ENCODE measurements around the gene TMEM38B.

DNA sequence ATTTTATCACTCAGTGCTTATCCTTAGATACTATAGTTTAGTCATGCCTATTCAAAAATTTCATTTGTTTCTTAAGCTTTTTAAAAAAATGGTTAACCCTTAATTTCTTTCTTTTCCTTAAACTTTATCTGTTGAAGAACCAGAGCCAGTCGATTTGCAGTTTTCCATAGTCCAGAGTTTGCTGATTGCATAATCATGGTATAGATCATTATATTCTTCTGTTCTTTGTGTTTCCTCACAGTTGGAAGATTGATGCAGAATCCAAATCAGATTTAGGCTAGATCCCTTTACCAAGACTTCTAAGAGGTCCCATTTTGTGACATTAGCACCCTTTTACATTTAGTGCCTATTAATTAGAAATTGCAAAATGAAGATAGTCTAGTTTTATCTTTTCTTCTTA is 18.0 kb downstream of the TMEM38B start:
- TF ChIP-seq, protein P1, sequence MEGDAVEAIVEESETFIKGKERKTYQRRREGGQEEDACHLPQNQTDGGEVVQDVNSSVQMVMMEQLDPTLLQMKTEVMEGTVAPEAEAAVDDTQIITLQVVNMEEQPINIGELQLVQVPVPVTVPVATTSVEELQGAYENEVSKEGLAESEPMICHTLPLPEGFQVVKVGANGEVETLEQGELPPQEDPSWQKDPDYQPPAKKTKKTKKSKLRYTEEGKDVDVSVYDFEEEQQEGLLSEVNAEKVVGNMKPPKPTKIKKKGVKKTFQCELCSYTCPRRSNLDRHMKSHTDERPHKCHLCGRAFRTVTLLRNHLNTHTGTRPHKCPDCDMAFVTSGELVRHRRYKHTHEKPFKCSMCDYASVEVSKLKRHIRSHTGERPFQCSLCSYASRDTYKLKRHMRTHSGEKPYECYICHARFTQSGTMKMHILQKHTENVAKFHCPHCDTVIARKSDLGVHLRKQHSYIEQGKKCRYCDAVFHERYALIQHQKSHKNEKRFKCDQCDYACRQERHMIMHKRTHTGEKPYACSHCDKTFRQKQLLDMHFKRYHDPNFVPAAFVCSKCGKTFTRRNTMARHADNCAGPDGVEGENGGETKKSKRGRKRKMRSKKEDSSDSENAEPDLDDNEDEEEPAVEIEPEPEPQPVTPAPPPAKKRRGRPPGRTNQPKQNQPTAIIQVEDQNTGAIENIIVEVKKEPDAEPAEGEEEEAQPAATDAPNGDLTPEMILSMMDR (conservative IDR thresholded peaks at IDR 0.05; ENCODE audit: low read depth in 2 of 2), result no peak
- TF ChIP-seq, protein P2, sequence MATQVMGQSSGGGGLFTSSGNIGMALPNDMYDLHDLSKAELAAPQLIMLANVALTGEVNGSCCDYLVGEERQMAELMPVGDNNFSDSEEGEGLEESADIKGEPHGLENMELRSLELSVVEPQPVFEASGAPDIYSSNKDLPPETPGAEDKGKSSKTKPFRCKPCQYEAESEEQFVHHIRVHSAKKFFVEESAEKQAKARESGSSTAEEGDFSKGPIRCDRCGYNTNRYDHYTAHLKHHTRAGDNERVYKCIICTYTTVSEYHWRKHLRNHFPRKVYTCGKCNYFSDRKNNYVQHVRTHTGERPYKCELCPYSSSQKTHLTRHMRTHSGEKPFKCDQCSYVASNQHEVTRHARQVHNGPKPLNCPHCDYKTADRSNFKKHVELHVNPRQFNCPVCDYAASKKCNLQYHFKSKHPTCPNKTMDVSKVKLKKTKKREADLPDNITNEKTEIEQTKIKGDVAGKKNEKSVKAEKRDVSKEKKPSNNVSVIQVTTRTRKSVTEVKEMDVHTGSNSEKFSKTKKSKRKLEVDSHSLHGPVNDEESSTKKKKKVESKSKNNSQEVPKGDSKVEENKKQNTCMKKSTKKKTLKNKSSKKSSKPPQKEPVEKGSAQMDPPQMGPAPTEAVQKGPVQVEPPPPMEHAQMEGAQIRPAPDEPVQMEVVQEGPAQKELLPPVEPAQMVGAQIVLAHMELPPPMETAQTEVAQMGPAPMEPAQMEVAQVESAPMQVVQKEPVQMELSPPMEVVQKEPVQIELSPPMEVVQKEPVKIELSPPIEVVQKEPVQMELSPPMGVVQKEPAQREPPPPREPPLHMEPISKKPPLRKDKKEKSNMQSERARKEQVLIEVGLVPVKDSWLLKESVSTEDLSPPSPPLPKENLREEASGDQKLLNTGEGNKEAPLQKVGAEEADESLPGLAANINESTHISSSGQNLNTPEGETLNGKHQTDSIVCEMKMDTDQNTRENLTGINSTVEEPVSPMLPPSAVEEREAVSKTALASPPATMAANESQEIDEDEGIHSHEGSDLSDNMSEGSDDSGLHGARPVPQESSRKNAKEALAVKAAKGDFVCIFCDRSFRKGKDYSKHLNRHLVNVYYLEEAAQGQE (IDR thresholded peaks at IDR 0.05; ENCODE audit: unreplicated experiment), result no peak
- no peak for TF ChIP-seq JUNB (IDR thresholded peaks at IDR 0.05; ENCODE audit: unreplicated experiment)
- TF ChIP-seq EZH2 (IDR thresholded peaks at IDR 0.05; ENCODE audit: low read depth, unreplicated experiment), result no peak
- TF ChIP-seq, protein P3, sequence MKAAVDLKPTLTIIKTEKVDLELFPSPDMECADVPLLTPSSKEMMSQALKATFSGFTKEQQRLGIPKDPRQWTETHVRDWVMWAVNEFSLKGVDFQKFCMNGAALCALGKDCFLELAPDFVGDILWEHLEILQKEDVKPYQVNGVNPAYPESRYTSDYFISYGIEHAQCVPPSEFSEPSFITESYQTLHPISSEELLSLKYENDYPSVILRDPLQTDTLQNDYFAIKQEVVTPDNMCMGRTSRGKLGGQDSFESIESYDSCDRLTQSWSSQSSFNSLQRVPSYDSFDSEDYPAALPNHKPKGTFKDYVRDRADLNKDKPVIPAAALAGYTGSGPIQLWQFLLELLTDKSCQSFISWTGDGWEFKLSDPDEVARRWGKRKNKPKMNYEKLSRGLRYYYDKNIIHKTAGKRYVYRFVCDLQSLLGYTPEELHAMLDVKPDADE (IDR thresholded peaks at IDR 0.05), result no peak
- no peak for TF ChIP-seq POLR2AphosphoS5 (IDR thresholded peaks at IDR 0.05; ENCODE audit: low read depth)
- TF ChIP-seq EZH2phosphoT487 (IDR thresholded peaks at IDR 0.05; ENCODE audit: unreplicated experiment), result no peak

All from GM23338 (cell line).